Colonic mucosa (tissue), 4 donors: ENCODE results near the gene ZNF273. TPM values are rescaled to one million over a fixed set of nuclear protein-coding genes. Genes with fewer than 3 reads are reported as not detected.

ENCODE experiments used
- DNase-seq: peaks from one replicate; pipeline ENCODE4 v3.0.0-alpha.2; 2020
- H3K27ac ChIP-seq: fragments of 200-600 bp; one replicate; pipeline ENCODE4 v1.8.0; 2021
- H3K27me3 ChIP-seq: fragments of 200-600 bp; one replicate; pipeline ENCODE4 v1.8.0; 2021
- H3K36me3 ChIP-seq: fragments of 200-600 bp; one replicate; pipeline ENCODE4 v1.8.0; 2021
- H3K4me1 ChIP-seq: fragments of 200-600 bp; one replicate; pipeline ENCODE4 v1.8.0; 2021; ENCODE audit warnings: mild to moderate bottlenecking
- H3K4me3 ChIP-seq: fragments of 200-600 bp; one replicate; pipeline ENCODE4 v1.8.0; 2021
- H3K9ac ChIP-seq, 2 donors: one replicate each; pipeline ENCODE4 v1.7.0; 2013; ENCODE audit warnings: control low read depth in 2 of 2, low read depth in 2 of 2, low read length in 2 of 2
- H3K9me3 ChIP-seq: fragments of 200-600 bp; one replicate; pipeline ENCODE4 v1.8.0; 2021
- intact Hi-C: fragments of 100-400 bp; cut with DNase I; formaldehyde crosslinking; loops from one replicate; pipeline ENCODE4 v1.14.1; 2022
- total RNA-seq, 2 donors: library from RNA; stranded (reverse); fragmentation: NEBNext Ultra II Directional in 1 of 2; extraction: Animal tissue kit (Norgen Biotek cat#: 25700) in 1 of 2; gene quantifications; one replicate each; pipeline ENCODE4 v1.2.1, GENCODE V29; 2021
- TF ChIP-seq, protein P1 (sequence below): fragments of 200-600 bp; IDR thresholded peaks from one replicate; pipeline ENCODE4 v1.8.0; 2022; ENCODE audit warnings: antibody characterized with exemption, mild to moderate bottlenecking
- donor health status: healthy.
- donor health status: DM: no; HTN: no; CAD: no.
- donor health status: DM: no; HTN: no; CAD: no.

The ZNF273 gene
- total RNA-seq, 2 donors from 2014 or later = 5.0 to 7.1 TPM

DNA sequence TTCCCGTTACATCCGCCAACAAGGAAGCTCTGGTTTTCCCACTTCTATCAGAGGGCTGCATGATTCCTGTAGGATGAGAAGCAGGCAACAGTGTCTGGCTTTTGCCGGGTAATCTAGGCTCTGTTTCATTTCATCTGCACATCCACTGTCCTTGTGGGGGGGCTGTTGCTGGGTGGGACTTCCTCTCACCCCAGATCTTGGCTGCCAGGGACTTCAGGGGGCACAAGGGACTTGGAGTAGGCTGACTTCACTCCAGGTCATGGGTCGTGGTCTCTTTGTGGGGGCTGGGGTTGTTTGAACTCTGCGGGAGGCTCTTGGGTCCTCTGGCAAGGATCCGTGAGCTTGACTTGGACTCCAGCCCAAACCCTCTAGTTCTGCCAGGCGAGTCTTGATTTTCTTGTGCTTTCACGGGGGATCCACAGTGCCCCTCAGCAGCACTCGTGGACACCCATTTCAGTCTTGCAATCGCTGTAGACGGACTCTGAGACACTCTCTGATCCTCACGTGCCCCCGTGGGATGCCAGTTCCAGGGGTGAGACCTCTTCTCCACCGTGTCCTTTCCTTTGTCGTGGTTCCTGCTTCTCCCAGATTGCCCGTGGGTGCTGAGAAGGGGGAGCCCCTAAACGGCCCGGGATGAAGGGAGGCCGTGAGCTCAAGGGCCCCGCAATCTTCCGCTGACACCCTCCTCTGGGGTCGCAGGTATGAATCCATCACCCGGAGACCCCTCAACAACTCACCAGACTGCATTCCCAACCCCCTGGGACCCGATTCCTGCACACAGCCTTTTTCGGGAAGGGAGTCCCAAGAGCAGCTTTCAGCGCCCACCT, 21.4 kb upstream of the ZNF273 start:
- intact Hi-C loops = no loop called here
- Histone ChIP-seq H3K9ac (no peak overlapping the region), H3K4me1 (no peaks in the 10 kb centered on the region), H3K9me3 (no peaks in the 10 kb centered on the region), H3K27me3 (no peaks in the 10 kb centered on the region), H3K4me3 (peak overlapping the region; percentile 41), H3K27ac (no peak overlapping the region), H3K36me3 (no peaks in the 10 kb centered on the region)
- TF ChIP-seq, protein P1, sequence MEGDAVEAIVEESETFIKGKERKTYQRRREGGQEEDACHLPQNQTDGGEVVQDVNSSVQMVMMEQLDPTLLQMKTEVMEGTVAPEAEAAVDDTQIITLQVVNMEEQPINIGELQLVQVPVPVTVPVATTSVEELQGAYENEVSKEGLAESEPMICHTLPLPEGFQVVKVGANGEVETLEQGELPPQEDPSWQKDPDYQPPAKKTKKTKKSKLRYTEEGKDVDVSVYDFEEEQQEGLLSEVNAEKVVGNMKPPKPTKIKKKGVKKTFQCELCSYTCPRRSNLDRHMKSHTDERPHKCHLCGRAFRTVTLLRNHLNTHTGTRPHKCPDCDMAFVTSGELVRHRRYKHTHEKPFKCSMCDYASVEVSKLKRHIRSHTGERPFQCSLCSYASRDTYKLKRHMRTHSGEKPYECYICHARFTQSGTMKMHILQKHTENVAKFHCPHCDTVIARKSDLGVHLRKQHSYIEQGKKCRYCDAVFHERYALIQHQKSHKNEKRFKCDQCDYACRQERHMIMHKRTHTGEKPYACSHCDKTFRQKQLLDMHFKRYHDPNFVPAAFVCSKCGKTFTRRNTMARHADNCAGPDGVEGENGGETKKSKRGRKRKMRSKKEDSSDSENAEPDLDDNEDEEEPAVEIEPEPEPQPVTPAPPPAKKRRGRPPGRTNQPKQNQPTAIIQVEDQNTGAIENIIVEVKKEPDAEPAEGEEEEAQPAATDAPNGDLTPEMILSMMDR = no peak
- DNase-seq = peak; percentile 14

DNA sequence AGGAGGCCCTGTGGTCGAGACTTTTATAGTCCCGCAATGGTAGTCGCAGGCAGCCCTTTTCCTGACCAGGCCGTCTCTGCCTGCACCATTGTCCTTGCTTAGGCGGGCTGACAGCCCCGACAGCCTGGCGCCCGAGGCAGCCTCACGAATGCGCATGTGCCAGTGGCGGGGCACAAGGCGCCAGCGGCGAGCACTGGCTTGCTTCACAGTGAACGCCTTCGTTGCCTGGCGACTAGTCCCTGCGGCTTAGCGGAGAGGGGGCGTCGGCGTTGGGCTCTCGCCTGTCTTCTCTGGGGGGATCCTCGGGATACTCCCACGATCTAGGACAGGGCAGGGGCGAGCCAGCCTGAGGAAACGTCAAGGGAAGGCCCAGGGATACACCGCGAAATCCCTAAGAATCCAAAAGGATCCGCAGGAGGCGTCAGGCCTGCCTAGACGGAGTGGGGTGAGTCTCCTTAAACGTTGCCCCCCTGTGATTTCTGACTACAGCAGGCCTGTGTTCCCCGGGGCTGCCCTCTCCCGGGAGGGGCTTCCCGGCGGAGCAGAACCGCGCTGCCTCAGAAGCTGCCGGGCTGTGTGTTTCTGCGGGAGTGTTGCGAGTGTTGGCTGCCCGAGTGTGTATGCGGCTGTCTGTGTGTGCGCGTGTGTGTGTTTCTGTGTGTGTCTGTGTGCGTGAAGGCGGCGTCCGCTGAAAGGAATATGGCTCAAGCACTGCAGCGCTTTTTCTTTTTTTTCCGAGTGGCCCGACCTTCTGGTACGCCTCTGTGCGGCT, 20.5 kb upstream of the ZNF273 start:
- Histone ChIP-seq H3K4me1 (no peaks in the 10 kb centered on the region), H3K9ac (peak overlapping the region in 1 of 2 donors; percentile 26), H3K27me3 (no peaks in the 10 kb centered on the region), H3K27ac (no peak overlapping the region), H3K36me3 (no peaks in the 10 kb centered on the region), H3K9me3 (no peaks in the 10 kb centered on the region), H3K4me3 (peak overlapping the region; percentile 41)
- intact Hi-C loops = no loop called here
- DNase-seq = peak; percentile 59
- TF ChIP-seq, protein P1 = no peak

DNA sequence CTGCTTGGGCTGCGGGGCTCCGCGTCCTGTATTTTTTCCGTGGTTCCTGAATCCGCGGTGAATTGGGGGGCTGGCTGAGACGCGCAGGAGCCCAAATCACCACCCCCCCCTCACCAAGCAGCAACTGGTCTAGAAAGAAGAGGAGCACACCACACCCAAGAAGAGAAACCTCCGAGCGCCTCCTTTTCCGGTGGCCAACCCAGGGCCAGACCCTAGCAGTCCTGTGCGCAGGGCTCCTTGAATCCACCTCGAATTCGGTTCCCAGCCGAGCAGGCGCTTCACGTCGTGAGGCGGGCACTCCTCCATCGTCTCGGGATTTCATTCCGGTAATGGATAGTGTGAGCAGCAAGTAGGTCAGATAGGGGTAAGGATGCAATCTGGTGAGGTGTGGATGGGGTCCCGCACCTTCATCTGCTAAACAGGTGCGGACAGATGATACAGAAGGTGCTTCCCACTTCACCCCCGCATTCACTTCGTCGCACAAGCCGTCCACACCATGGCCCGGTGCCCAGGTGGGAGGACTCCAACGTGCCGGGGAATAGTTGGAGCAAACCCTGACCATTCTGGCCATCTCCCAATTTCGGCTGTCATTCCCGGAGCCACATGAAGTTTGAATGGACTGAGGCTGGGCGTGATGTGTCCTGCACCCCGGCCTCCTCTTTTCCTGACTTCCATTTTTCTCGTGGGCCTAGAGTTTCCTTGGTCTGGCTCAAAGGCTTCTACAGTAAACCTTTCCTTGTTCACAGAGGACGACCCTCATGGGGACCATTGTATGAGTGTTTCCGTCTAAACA, 19.8 kb upstream of the ZNF273 start:
- Histone ChIP-seq H3K36me3 (no peaks in the 10 kb centered on the region), H3K9me3 (no peaks in the 10 kb centered on the region), H3K9ac (no peak overlapping the region), H3K27ac (no peak overlapping the region), H3K4me3 (peak overlapping the region; percentile 41), H3K4me1 (no peaks in the 10 kb centered on the region), H3K27me3 (no peaks in the 10 kb centered on the region)
- intact Hi-C loops = no loop called here
- TF ChIP-seq, protein P1 = no peak
- peak; percentile 17 for DNase-seq

DNA sequence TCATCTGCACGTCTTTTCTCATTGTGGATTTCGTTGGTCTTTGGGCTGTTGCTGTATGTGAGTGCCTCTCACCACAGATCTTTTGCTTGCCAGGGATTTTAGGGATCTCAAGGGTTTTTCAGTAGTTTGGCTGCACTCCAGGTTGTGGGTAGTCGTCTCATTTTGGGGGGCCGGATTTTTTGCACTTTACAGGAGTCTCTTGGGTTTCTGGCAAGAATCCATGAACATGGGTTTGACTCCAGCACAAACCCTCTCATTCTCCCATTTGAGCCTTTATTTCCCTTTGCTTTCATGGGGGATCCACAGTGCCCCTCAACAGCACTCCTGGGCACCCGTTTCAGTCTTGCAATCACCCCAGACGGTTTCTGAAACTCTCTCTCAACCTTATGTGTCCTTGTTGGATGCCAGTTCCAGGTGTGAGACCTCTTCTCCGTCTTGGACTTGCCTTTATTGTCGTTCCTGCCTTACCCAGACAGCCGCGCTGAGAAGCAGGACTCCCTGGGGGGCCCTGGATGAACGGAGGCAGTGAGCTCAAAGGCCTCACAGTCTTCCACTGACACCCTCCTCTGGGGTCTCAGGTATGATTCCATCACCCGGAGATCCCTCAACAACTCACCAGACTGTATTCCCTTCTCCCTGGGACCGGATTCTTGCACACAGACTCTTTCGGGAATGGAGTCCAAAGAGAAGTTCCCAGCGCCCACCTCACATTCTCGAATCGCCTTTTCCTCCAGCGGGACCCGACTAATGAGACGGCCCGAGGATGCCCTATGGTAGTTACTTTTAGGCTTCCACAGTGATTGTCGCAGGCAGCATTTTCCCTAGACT, 18.8 kb upstream of the ZNF273 start:
- H3K27me3 ChIP-seq = no peaks in the 10 kb centered on the region
- no peaks in the 10 kb centered on the region for H3K4me1 ChIP-seq
- intact Hi-C loops = no loop called here
- H3K9me3 ChIP-seq = no peaks in the 10 kb centered on the region
- no peak overlapping the region for H3K4me3 ChIP-seq
- H3K36me3 ChIP-seq = no peaks in the 10 kb centered on the region
- DNase-seq = peak; percentile 12
- H3K27ac ChIP-seq = no peak overlapping the region
- TF ChIP-seq, protein P1 = no peak
- H3K9ac ChIP-seq = no peak overlapping the region
